VCaP (cell line): Measurements from ENCODE around the gene SFXN1.

Experiments used
- H3K27ac ChIP-seq: fragments of 450-650 bp; 2 replicates; pipeline ENCODE4 v1.5.1; 2017
- TF ChIP-seq, protein P1 (sequence below): fragments of 450-650 bp; conservative IDR thresholded peaks from 2 replicates; pipeline ENCODE4 v1.5.1; 2017; ENCODE audit warnings: mild to moderate bottlenecking, moderate library complexity

SFXN1 gene

DNA sequence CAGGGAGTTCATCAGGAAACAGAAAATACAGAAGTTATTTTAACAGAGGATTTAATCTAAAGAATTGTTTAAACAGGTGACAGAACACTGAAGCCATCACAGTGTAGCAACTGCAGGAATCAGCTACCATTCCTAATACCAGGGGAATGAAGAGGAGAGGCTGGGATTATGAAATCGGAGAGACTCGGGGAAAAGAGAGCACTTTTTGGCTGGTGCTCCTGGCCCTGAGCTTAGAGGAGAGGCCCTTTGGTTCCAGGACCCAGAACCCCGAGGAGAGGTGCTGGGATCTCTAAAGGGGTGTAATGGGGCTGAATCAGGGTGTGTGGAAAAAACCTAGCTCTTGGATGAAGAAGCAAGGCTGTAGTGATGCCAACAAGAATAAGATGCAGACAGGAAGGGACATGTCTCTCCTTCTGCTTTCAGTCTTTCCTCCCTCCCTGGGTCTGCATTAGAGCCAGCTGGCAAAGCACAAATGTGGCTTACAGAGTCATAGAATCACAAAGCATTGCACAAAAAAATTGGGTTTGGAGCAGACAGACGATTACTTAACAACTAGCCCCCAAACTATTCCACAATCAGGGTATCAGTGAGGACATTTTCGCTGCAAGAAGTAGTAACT lies 11.6 kb upstream of the SFXN1 start:
- TF ChIP-seq, protein P1, sequence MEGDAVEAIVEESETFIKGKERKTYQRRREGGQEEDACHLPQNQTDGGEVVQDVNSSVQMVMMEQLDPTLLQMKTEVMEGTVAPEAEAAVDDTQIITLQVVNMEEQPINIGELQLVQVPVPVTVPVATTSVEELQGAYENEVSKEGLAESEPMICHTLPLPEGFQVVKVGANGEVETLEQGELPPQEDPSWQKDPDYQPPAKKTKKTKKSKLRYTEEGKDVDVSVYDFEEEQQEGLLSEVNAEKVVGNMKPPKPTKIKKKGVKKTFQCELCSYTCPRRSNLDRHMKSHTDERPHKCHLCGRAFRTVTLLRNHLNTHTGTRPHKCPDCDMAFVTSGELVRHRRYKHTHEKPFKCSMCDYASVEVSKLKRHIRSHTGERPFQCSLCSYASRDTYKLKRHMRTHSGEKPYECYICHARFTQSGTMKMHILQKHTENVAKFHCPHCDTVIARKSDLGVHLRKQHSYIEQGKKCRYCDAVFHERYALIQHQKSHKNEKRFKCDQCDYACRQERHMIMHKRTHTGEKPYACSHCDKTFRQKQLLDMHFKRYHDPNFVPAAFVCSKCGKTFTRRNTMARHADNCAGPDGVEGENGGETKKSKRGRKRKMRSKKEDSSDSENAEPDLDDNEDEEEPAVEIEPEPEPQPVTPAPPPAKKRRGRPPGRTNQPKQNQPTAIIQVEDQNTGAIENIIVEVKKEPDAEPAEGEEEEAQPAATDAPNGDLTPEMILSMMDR: no peak
- no peak overlapping the region for H3K27ac ChIP-seq

DNA sequence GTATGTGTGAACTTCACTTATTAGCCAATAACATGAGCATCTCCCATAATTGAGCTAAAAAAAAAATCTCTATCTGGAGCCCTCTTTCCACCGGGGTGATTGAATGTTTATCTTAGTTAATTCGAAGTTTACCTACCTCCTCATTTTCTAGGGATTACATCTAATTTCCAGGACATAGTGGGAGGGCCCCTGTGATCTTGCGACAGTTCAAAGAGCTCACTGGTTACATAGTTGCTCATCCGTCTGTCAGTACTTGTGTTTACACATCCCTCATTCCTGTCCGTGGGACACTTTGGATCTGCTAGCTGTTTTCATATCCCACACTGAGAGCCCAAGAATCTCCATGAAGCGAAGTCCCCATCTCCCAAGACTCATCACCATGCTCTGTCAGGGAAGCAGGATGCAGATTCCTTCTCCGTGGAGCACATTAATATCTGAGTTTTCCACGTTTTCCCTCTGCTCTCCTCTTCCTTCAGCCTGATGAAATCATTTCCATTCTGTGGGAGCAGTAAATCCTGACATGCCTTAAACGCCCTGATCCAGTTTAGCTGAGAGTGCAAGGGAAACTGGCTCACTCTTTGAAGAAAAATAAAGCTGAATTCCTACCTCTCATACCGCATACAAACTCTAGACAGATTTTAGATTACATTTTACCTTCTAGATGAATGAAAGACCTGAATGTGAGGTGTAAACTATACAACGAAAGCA lies 10.2 kb upstream of the SFXN1 start:
- TF ChIP-seq, protein P1: no peak
- no peak overlapping the region for H3K27ac ChIP-seq

DNA sequence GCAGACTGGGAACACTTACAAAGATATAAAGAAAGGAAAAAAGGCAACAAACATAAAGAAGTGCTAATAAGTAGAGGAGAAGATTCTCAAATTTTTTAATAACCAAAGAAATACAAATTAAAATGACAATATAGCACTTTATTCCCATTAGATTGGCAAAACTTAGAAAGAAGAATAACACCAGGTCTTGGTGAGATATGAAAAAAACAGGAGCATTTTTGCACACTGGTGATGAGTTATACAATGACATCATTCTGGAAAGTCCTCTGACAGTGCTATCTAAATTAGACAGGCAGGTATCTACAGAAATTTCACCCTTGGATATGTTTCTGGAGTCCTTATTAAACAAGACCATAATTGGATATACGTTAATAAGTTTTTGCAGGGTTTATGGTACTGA lies 9.5 kb upstream of the SFXN1 start:
- H3K27ac ChIP-seq: no peak overlapping the region
- TF ChIP-seq, protein P1: no peak

DNA sequence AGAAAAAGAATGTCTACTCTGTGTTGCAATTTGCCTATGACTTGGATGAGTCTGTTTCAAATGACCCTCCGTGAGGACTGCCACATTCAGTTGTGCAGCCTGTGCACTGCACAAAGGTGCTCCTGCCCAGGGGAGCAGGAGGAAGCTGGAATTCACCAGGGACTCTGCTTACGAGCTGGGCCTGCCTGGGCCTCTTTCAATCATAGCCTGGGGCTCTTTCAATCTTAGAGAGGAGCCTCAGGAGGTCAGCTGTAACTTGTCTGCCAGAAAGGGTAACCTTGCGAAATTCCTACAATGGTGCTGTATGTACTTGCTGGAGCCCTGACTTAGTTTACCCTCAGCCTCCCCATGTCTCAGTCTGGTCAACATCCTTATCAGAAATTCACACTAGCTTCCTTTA lies 8.4 kb upstream of the SFXN1 start:
- H3K27ac ChIP-seq: no peak overlapping the region
- TF ChIP-seq, protein P1: no peak

DNA sequence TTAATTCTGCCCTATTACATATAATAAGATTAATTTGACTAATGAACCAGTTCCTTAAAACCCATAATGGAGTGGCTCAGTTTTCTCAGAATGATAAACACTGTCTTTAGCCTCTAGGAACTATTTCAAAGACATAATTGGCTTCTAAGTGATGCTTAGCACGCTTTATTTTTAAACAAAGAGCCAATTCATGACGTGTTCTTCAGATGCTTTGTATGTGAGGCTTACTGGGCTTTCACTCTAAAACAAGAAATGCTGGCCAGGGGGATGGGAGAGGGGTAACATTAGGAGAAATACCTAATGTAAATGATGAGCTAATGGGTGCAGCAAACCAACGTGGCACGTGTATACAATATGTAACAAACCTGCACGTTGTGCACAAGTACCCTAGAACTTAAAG lies 7.6 kb upstream of the SFXN1 start:
- TF ChIP-seq, protein P1: no peak
- H3K27ac ChIP-seq: no peak overlapping the region

DNA sequence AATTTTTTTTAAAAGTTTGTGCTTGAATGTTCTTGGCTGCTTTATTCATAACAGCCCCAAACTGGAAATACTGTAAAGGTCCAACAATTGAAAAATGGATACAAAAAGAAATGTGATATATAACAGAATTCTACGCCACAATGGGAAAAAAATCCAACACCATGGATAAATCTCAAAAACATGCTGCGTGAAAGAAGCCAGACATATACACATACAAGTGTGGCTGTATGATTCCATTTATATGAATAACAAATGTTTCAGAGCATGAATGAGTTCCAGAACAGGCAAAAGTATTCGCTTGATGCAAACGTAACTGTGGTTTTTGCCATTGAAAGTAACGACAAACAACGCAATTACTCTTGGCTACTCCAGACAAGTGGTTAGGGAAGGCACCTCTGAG lies 7.2 kb upstream of the SFXN1 start:
- H3K27ac ChIP-seq: no peak overlapping the region
- TF ChIP-seq, protein P1: no peak

DNA sequence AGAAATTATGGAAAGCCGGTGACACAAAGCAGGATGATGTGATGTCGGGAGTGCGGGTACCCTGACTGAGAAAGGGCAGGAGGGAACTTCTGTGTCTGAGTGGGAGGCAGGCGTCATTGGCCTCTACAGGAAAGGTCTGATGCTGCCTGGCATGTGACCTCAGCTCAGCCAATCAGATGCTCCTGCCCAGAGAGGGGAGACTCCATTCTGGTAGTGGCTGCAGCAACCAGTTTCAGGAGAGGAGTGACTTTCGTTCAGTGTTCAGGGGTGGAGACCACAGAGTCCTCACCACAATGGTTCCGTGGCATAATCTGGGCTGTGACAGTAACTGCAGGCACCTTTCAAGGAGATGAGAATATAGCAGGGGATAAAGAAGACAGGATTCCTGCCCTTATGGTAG lies 6.7 kb upstream of the SFXN1 start:
- TF ChIP-seq, protein P1: no peak
- H3K27ac ChIP-seq: no peak overlapping the region
